PFSK-1 (cell line): ENCODE data around the gene DGUOK.

Experiments
- POLR2AphosphoS5 ChIP-seq: IDR thresholded peaks from 2 replicates; pipeline ENCODE4 v1.6.1; 2012; ENCODE audit warnings: low read depth, mild to moderate bottlenecking, control low read depth, low read length, moderate library complexity
- REST ChIP-seq, 2 experiments: IDR thresholded peaks; 2 replicates each; pipeline versions ENCODE4 v1.6.1 to v1.8.0; 2011 to 2012; ENCODE audit warnings: low read depth in 2 of 2, low read length in 2 of 2, control low read depth in 1 of 2, inconsistent platforms in 1 of 2, mild to moderate bottlenecking in 1 of 2, moderate library complexity in 1 of 2; ENCODE audit not compliant: insufficient read depth in 1 of 2
- SIN3A ChIP-seq: IDR thresholded peaks from 2 replicates; pipeline ENCODE4 v1.6.1; 2012; ENCODE audit warnings: mild to moderate bottlenecking, low read length, moderate library complexity, borderline replicate concordance; ENCODE audit not compliant: insufficient read depth

GRCh38 chr2:73981081-73982001 lies 54.7 kb downstream of the DGUOK start:
- TF ChIP-seq REST (IDR thresholded peaks at IDR 0.05; ENCODE audit: insufficient read depth in 1 of 2, low read depth in 2 of 2, low read length in 2 of 2) (no peak), POLR2AphosphoS5 (no peak), SIN3A (no peak)
